ENCODE results near the gene SLX4.

SLX4 gene

GRCh38 chr16:3548859-3549258, 62.5 kb downstream of the SLX4 start:
- DNase-seq = no peak

GRCh38 chr16:3548445-3548844, 63.0 kb downstream of the SLX4 start:
- no peak for DNase-seq

DNA sequence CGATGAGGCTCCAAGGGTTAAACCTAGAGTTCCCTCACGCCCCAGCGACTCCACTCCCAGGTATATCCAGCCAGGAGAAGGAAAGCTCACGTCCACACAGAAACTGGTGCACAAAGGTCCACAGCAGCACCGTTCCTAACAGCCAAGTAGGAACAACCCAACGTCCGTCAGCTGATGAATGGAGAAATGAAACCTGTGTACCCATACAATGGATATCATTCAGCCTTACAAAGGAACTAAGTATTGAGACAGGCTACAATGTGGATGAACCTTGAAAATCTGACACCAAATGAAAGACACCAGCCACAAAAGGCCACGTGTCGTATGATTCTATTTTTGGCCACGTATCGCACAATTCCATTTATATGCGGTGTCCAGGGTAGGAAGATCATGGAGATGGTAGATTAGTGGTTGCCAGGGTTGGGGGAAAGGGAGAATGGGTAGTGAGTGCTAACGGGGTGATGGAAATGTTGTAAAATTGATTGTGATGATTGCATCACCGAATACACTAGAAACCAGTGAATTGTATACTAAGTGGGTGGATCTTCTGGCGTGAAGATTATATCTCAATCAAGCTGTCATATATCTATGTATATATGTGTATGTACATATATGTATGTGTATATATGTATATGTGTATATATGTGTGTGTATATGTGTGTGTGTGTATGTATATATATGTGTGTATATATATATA, 64.3 kb downstream of the SLX4 start:
- DNase-seq = no peak

DNA sequence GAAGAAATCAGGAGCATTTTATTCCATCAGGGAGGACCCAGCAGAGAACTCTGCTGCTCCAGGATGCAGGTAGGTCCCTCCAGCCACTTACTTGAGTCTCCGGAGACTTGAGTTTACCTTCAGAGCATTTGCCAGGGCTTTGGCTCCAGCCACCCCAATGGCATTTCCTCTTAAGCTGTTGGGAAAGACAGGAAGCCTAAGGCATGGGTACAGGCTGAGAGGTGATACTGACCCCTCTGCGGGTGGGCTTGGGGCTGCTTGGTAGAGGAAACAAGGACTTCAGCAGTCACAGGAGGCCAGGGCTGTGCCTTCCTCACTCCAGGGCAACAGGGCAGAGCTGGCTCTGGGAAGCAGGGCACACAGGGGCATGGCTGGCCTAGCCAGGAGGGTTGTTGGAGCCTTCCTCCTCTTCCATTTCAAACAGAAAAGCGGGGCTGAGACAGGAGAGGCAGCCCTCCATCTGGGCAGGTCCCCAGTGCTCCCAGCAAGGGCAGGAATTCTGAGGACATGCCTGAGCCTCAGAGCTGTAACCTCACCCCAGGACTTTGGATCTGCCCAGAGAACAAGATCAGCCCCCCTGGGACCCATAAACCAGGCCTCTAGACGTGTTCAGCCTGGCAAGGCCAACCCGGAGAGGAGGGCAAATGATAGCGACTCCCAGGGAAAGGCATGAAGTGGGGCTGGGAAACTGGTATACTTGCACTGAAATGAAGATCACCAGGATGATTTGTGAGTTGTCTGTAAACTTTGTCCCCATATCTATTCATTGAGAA, 68.6 kb downstream of the SLX4 start:
- DNase-seq = no peak

- no peak for DNase-seq
Observed at GRCh38 chr16:3541527-3542155, 69.8 kb downstream of the SLX4 start.

GRCh38 chr16:3538222-3538621, 73.2 kb downstream of the SLX4 start:
- no peak for DNase-seq

GRCh38 chr16:3536851-3537250, 74.6 kb downstream of the SLX4 start:
- no peak for DNase-seq

- DNase-seq = no peak
Observed at GRCh38 chr16:3536271-3536731, 75.1 kb downstream of the SLX4 start.

- no peak for DNase-seq
Observed at GRCh38 chr16:3534126-3534525, 77.3 kb downstream of the SLX4 start.

DNA sequence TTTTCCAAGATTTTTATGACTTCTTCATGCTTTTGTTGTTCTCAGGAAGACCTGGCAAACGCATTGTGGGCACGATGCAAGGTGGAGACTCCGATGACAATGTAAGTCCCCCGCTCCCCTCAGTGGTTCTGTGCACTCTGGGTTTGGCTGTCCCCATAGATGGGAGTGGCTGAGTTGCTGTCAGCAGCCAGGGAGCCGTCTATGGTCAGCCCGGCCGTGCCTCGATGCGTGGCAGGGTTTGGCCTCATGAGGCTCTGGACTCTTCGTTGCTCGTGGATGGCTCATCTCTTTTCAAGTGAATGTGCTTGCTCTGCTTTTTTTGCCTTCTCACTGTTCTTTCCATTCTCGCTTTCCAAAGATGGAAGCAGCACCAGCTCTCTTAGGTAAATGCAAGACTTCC, 78.7 kb downstream of the SLX4 start:
- no peak for DNase-seq

All from SHP77 (cell line).